Superior temporal gyrus (tissue), 1 donor: ENCODE data around the gene PRRC2C.
"Not testable (repeated sequence)": the region's sequence is repeated elsewhere in the genome, so short reads cannot be mapped to it uniquely, and the experiment has no call there.

Experiments
- DNase-seq: peaks from one replicate; pipeline ENCODE4 v3.0.0-alpha.2; 2016; ENCODE audit errors: extremely low spot score

Gene PRRC2C

GRCh38 chr1:171485375-171486047 lies at the start of gene PRRC2C:
PRRC2C (plus strand) TSS chr1:171485530; CDS start chr1:171512089, 26,559 bp downstream.
- DNase-seq = peak; percentile 99

GRCh38 chr1:171438441-171438840 lies 46.9 kb upstream of the PRRC2C start:
- no peak for DNase-seq

DNA sequence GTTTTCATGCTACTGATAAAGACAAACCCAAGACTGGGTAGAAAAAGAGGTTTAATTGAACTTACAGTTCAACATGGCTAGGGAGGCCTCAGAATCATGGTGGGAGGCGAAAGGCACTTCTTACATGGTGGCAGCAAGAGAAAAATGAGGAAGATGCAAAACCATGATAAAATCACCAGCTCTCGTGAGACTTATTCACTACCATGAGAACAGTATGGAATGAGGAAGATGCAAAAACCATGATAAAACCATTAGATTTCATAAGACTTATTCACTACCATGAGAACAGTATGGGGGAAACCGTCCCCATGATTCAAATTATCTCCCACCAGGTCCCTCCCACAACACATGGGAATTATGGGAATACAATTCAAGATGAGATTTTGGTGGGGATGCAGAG lies 45.1 kb upstream of the PRRC2C start:
- not testable (repeated sequence) for DNase-seq

GRCh38 chr1:171441278-171441895 lies 43.9 kb upstream of the PRRC2C start:
- not testable (repeated sequence) for DNase-seq

DNA sequence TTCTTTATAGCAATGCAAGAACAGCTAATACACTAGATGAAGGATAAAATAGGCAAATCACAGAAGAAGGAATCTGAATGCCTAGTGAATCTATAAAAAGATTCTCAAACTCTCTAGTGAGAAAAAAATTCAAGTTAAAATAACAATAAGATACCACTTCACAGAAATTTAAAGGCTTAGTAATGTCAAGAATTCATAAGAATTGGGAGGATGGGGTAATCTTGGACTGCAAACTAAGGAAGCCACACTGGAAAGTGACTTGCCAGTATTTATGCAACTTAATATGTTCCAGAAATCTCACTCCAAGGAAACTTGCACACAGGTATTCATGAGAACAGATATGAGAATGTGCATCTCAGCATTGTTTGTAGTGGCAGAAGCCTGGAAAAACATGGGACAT lies 38.9 kb upstream of the PRRC2C start:
- no peak for DNase-seq

- peak; percentile 33 for DNase-seq
Measured at GRCh38 chr1:171455967-171456366, 29.4 kb upstream of the PRRC2C start.

DNA sequence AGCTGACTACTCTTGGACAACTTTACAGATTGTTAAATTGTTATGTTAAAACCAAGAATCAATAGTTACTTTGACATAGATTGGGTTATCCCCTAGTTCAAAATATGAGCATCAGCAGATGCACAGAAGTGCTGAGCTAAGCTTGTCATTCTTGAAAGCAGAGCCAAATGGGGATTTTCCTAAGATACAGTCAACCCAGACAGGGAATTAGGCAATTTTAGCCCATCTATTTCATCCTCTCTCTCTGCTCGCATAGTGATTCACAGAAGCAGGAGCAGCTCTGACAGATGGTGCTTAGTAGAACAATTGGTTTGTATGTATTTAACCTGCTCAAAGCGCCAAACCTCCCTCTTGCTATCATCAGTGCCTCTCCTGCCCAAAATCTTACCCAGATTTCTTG lies 27.9 kb upstream of the PRRC2C start:
- DNase-seq = peak; percentile 61

DNA sequence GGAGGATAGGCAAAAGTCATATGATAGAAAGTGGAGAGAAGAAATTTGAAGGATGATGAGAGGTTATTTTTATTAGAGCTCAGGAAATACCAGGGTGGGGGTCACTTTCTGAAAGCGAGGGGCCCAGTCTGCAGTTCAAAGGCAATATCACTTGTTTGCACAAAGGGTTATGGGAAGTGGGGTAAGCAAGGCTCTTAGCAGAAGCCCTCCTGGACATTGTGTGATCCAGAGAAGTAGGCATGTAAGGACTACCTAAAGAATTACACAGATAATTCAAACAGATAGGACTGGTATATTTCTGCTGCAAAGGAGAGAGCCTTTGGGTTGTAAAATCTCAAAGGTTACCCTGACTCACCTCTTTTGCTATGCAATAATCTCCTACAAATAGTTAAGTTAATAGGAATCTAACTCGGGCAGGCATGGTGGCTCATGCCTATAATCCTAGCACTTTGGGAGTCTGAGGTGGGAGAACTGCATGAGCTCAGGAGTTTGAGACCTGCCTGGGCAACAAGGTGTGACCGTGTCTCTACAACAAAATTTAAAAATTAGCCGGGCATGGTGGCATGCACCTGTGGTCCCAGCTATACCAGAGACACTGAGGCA lies 25.2 kb upstream of the PRRC2C start:
- DNase-seq = no peak

DNA sequence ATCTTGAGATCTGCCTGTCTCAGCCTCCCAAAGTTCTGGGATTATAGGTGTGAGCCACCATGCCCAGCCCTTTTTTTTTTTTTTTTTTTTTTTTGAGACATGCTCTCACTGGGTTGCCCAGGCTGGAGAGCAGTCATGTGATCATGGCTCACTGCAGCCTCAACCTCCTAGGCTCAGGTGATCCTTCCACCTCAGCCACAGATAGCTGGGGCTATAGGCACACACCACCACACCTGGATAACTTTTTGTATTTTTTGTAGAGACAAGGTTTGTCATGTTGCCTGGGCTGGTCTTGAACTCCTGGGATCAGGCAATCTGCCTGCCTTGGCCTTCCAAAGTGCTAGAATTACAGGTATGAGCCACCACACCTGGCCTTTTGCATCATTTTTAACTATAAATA lies 17.7 kb upstream of the PRRC2C start:
- no peak for DNase-seq

- no peak for DNase-seq
Measured at GRCh38 chr1:171468120-171468750, 17.1 kb upstream of the PRRC2C start.

GRCh38 chr1:171470726-171471125 lies 14.6 kb upstream of the PRRC2C start:
- DNase-seq = no peak

- no peak for DNase-seq
Measured at GRCh38 chr1:171472183-171472647, 13.1 kb upstream of the PRRC2C start.

DNA sequence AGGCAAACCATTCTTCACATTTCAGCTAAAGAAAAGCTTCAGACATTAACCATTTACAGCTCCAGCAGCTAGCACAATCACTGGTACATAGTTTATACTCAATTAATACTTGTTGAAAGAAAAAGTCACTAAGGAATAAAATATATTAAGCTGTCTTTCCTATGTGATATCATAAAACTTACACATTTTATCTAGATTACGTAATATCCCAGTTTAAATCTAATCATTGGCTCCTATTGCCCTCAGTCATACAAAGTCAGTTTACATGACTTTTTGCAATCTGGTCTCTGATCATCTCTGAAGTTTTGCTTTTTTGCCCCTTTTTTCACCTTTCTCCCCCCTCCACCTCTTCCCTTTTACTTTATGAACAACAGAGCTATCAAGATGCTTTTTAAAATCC lies 8.5 kb upstream of the PRRC2C start:
- no peak for DNase-seq

- DNase-seq = no peak
Measured at GRCh38 chr1:171477804-171478203, 7.5 kb upstream of the PRRC2C start.

DNA sequence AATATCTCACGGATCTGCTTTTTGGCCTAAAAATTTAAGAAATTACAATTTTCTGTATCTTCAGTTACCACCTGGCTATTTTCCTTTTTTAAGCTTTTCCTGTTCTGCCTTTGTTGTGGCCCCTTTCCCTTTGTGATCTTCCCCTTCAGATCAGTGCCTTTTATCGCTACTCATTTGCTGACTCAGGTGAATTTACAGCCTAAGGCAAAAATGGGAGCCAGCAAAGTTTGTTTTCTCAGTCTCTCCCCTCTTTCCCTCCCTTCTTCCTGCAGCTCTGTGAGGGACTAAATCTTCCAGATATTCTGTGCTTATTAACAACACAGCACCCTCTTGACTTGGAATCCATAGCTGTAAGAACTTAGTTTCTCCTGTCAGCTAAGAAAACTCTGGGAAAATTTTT lies 5.3 kb upstream of the PRRC2C start:
- no peak for DNase-seq

- no peak for DNase-seq
Measured at GRCh38 chr1:171484760-171485374, 463 bp upstream of the PRRC2C start.

- peak; percentile 46 for DNase-seq
Measured at GRCh38 chr1:171486048-171486519, 754 bp downstream of the PRRC2C start.

DNA sequence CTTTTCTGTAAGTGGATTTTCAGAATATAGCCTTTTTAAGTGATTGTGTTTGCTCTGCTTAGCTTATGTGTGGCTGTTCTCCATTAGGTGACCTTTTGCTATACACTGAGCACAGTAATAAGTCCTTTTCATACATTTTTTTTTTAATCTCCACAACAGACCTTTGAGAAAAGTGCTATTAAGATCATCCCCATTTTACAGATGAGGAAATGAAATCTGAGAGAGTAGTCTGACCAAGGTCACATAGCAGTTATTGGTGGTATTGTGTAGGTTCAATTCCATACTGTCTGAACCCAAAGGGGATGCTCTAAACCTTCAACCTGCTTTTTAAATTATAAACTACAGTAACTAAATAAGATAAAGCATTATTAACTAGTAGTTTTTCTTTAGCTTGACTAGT lies 1.7 kb downstream of the PRRC2C start:
- no peak for DNase-seq

DNA sequence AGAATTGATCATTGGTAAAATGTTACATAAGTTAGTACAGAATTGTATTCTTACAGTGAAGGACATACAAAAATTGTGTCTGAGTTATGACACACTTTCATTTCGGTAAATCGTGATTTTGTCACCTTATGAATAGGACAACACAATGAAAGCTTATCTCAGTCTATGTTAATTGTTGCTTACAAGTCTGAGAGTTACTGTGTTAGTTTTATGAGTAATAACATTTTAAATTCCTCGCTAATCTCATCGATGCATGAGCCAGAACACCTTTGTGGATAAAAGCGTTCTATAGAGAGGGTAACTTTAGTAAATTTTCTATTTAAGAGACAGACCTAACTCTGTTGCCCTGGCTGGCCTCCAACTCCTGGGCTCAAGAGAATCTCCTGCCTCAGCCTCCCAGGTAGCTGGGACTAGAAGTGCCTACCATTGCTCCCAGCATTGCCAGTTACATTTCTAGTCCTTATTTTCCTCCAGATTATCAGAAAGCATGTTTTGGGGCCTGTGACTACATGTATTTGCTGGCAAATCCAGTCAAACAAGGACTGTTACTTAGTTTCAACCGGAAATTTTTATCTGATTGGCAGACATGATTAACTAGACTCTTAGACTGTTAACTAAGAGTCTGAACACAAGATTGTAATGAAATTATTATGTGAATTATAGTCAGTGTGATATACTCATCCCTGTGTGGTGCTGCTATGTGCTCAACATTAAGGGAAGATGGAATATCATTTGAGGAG lies 3.0 kb downstream of the PRRC2C start:
- DNase-seq = no peak

DNA sequence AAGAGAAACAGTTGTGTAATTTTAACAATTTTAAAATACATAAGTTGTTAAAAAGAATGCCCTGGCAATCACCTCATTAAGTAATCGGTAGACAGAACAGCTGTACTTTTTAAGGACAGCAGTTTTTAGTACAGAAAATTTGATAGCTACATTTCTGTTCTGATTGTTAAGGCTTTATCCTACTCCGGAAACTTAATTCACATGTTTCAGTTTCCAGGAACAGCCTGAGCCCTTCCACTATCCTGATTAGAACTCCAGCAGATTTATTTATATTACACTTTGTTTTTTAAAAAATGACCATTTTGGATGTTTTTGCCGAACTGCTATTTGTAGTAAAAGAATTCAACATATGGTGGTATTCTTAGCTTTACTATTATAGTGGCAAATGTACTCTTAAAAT lies 8.7 kb downstream of the PRRC2C start:
- DNase-seq = no peak

- DNase-seq = no peak
Measured at GRCh38 chr1:171495444-171495843, 10.1 kb downstream of the PRRC2C start.
